LNCAP (cell line): Measurements from ENCODE around the gene XPR1.

ENCODE experiments used
- TF ChIP-seq, protein P1 (sequence below): fragments of 450-650 bp; IDR thresholded peaks from 2 replicates; pipeline ENCODE4 v1.5.1; 2017; ENCODE audit warnings: mild to moderate bottlenecking

Gene XPR1

GRCh38 chr1:180777072-180777689, 145.4 kb downstream of the XPR1 start:
- TF ChIP-seq, protein P1, sequence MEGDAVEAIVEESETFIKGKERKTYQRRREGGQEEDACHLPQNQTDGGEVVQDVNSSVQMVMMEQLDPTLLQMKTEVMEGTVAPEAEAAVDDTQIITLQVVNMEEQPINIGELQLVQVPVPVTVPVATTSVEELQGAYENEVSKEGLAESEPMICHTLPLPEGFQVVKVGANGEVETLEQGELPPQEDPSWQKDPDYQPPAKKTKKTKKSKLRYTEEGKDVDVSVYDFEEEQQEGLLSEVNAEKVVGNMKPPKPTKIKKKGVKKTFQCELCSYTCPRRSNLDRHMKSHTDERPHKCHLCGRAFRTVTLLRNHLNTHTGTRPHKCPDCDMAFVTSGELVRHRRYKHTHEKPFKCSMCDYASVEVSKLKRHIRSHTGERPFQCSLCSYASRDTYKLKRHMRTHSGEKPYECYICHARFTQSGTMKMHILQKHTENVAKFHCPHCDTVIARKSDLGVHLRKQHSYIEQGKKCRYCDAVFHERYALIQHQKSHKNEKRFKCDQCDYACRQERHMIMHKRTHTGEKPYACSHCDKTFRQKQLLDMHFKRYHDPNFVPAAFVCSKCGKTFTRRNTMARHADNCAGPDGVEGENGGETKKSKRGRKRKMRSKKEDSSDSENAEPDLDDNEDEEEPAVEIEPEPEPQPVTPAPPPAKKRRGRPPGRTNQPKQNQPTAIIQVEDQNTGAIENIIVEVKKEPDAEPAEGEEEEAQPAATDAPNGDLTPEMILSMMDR = no peak

DNA sequence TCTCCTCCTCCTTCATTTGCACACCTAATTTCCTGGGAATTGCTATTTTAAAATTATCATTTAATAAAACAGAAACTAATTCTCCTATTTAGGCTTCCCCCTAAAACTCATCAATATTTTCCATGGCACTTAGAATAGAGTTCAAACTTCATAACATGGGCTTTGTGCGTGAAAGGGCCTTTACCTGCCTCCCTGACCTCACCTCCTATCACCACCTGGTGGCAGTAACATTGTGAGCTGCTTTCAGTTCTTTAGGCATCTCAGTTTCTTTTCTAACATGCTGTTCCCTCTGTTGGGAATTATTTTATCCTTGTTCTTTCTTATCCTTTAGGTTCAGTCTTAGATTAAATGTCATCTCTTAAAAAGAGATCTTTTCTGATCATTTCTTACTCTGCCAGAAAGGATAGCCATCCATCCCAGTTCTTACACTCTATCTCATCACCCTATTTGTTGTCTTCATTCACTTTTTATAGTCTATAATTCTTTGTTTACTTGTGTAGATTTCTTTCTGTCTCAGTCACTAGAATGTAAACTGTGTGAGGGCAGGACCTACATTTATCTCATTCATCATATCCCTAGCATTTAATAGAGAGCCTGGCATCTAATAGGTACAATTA, 147.1 kb downstream of the XPR1 start:
- TF ChIP-seq, protein P1 = peak; percentile 83

GRCh38 chr1:180779584-180779983, 147.8 kb downstream of the XPR1 start:
- TF ChIP-seq, protein P1 = no peak

- TF ChIP-seq, protein P1 = no peak
Measured at GRCh38 chr1:180781718-180782117, 149.9 kb downstream of the XPR1 start.

- TF ChIP-seq, protein P1 = no peak
Measured at GRCh38 chr1:180785291-180785690, 153.5 kb downstream of the XPR1 start.

DNA sequence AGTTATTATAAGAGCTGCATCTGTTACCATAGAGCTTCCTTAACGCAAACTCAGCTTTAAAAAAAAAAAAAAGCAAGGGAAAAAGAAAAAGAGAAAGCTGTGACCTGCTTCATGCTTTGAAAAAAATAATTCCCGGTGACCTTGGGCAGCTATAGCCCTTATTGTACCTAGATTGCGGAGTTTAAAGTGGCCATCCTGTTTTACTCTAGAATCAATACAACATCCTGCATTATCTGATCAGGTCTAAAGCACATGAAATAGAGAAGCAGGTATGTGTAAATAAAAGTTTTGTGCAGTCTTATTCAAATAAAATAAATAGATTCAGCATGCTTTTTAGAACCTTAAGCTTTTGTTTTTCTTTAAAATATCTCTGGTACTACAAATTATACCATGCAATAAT, 154.1 kb downstream of the XPR1 start:
- TF ChIP-seq, protein P1 = no peak

- TF ChIP-seq, protein P1 = no peak
Measured at GRCh38 chr1:180786624-180787023, 154.8 kb downstream of the XPR1 start.
